K562 (cell line): ENCODE measurements around the gene GJA5. TPM values are rescaled to one million over a fixed set of nuclear protein-coding genes. Genes with fewer than 3 reads are reported as not detected.

Source experiments
- ATAC-seq: fragments of 200-7000 bp; cut with Tn5 transposase; 3 replicates; pipeline ENCODE4 v1.9.1; 2020; ENCODE audit warnings: moderate library complexity
- BruUV-seq: library from RNA; stranded (reverse); fragments of 400-500 nt; replicated peaks from 2 replicates; lab custom pipeline; 2021; lab: Mats Ljungman, UMichigan
- CTCF ChIA-PET: fragments of 300-600 bp; formaldehyde crosslinking; extraction: SDS; loops from one replicate; lab custom pipeline; 2021; ENCODE audit warnings: low intra/inter-chr PET ratio; lab: Yijun Ruan, JAX
- POLR2A ChIA-PET: fragments of 300-600, 350-650 bp; sonication (Branson Sonifier 250); formaldehyde crosslinking; extraction: SDS; loops from one replicate; lab custom pipeline; 2021; ENCODE audit warnings: antibody characterized with exemption, inconsistent platforms; lab: Yijun Ruan, JAX
- DNase-seq, 4 experiments: peaks; one replicate each; pipeline versions ENCODE4 v3.0.0 to v3.0.0-alpha.2; 2011 to 2018; ENCODE audit warnings: low spot score in 3 of 4, mixed read lengths in 3 of 4; ENCODE audit errors: extremely low read depth in 1 of 4
- FAIRE-seq: peaks from 2 replicates; lab custom pipeline; 2011; peaks lifted over from hg19 to GRCh38; lab: Jason Lieb, UNC
- H2AFZ ChIP-seq: 2 replicates; pipeline ENCODE4 v1.6.0; 2011; ENCODE audit warnings: low read depth, low read length, control low read depth, inconsistent platforms
- H3K27ac ChIP-seq: fragments of 200-600 bp; 3 replicates; pipeline ENCODE4 v1.8.0; 2011; ENCODE audit warnings: low read depth, mild to moderate bottlenecking, control low read depth, inconsistent platforms, low read length, moderate library complexity, mixed read lengths; ENCODE audit errors: extremely low read depth
- H3K27me3 ChIP-seq, 2 experiments: fragments of 300-600 bp in 1 of 2; 2 replicates in 1 of 2; 3 replicates in 1 of 2; pipeline versions ENCODE4 v1.6.0 to v1.8.0; 2011; ENCODE audit warnings: inconsistent platforms in 2 of 2, low read length in 2 of 2, mild to moderate bottlenecking in 1 of 2, mixed read lengths in 1 of 2, moderate library complexity in 1 of 2; ENCODE audit not compliant: control insufficient read depth in 2 of 2, insufficient read depth in 2 of 2
- H3K36me3 ChIP-seq: fragments of 300-600 bp; 3 replicates; pipeline ENCODE4 v1.8.0; 2011; ENCODE audit warnings: mild to moderate bottlenecking, low read length, inconsistent platforms; ENCODE audit not compliant: control insufficient read depth, insufficient read depth
- H3K4me1 ChIP-seq, 2 experiments: fragments of 200-600 bp in 1 of 2; replicated peaks in 1 of 2; 2 replicates in 1 of 2; 3 replicates in 1 of 2; pipeline versions ENCODE4 v1.5.1 to v1.8.0; 2011; ENCODE audit warnings: inconsistent platforms in 2 of 2, low read length in 2 of 2, mild to moderate bottlenecking in 1 of 2, mixed read lengths in 1 of 2, moderate library complexity in 1 of 2; ENCODE audit not compliant: control insufficient read depth in 2 of 2, insufficient read depth in 2 of 2
- H3K4me2 ChIP-seq: 2 replicates; pipeline ENCODE4 v1.6.1; 2011; ENCODE audit warnings: low read length, control low read depth, inconsistent platforms, mixed read lengths; ENCODE audit not compliant: insufficient read depth
- H3K4me3 ChIP-seq: fragments of 200-600 bp; sonication (generic), shearing (Covaris generic); 2 replicates; pipeline ENCODE4 v1.5.1; 2016; ENCODE audit warnings: control low read depth, inconsistent platforms
- H3K79me2 ChIP-seq: fragments of 200-600 bp; 3 replicates; pipeline ENCODE4 v1.8.0; 2011; ENCODE audit warnings: low read length, inconsistent platforms; ENCODE audit not compliant: control insufficient read depth, insufficient read depth
- H3K9ac ChIP-seq, 2 experiments: 2 replicates each; pipeline versions ENCODE4 v1.6.0 to v1.6.1; 2011; ENCODE audit warnings: low read depth in 2 of 2, low read length in 2 of 2, control low read depth in 1 of 2, inconsistent platforms in 1 of 2, mild to moderate bottlenecking in 1 of 2, mixed read lengths in 1 of 2; ENCODE audit not compliant: insufficient read depth in 1 of 2
- H3K9me1 ChIP-seq: one replicate; pipeline ENCODE4 v1.6.0; 2011; ENCODE audit warnings: inconsistent platforms, mild to moderate bottlenecking, low read length, moderate library complexity; ENCODE audit not compliant: control insufficient read depth, insufficient read depth
- H3K9me3 ChIP-seq: replicated peaks from 2 replicates; pipeline ENCODE4 v1.5.1; 2011; ENCODE audit warnings: low read depth, low read length, inconsistent platforms; ENCODE audit not compliant: control insufficient read depth, insufficient read depth
- H4K20me1 ChIP-seq: replicated peaks from 2 replicates; pipeline ENCODE4 v1.6.1; 2011; ENCODE audit warnings: low read length, inconsistent platforms, mixed read lengths; ENCODE audit not compliant: control insufficient read depth, insufficient read depth
- ARID1B ChIP-seq: fragments of 450-650 bp; IDR thresholded peaks from 2 replicates; pipeline ENCODE4 v1.6.1; 2016; ENCODE audit warnings: antibody characterized with exemption, mild to moderate bottlenecking, inconsistent platforms
- CBFA2T2 ChIP-seq: fragments of 450-650 bp; conservative IDR thresholded peaks from 2 replicates; pipeline ENCODE4 v1.6.1; 2017; ENCODE audit warnings: mild to moderate bottlenecking
- CBFA2T3 ChIP-seq: fragments of 450-650 bp; IDR thresholded peaks from 2 replicates; pipeline ENCODE4 v1.6.1; 2017
- DIDO1 ChIP-seq: fragments of 450-650 bp; IDR thresholded peaks from 2 replicates; pipeline ENCODE4 v1.6.1; 2016; ENCODE audit warnings: low read depth, missing biosample characterization, missing genetic modification characterization
- FOSL1 ChIP-seq: fragments of 200-800 bp; sonication (Bioruptor generic); conservative IDR thresholded peaks from 2 replicates; pipeline ENCODE4 v1.6.1; 2016; ENCODE audit warnings: missing genetic modification characterization, missing compliant biosample characterization
- FOXJ3 ChIP-seq: sonication (generic); formaldehyde crosslinking; IDR thresholded peaks from 2 replicates; pipeline ENCODE4 v1.4.0; 2020; ENCODE audit warnings: mild to moderate bottlenecking, missing genetic modification reagents
- HDAC6 ChIP-seq: IDR thresholded peaks from 2 replicates; pipeline ENCODE4 v1.6.1; 2012; ENCODE audit warnings: low read depth, mild to moderate bottlenecking, control low read depth, inconsistent platforms, low read length, moderate library complexity
- MCM7 ChIP-seq, 2 experiments: fragments of 450-650 bp; IDR thresholded peaks; 2 replicates each; pipeline ENCODE4 v1.6.1; 2016 to 2018
- MTA2 ChIP-seq: fragments of 450-650 bp; IDR thresholded peaks from 2 replicates; pipeline ENCODE4 v1.6.1; 2016; ENCODE audit warnings: low read depth
- MYNN ChIP-seq, 2 experiments: sonication (generic); formaldehyde crosslinking in 1 of 2; IDR thresholded peaks; 2 replicates each; pipeline versions ENCODE4 v1.5.0 to v1.6.1; 2016 to 2020; ENCODE audit warnings: antibody characterized with exemption in 1 of 2, missing genetic modification reagents in 1 of 2
- NCOR1 ChIP-seq: fragments of 450-650 bp; IDR thresholded peaks from 2 replicates; pipeline ENCODE4 v1.6.1; 2016; ENCODE audit warnings: mild to moderate bottlenecking, moderate library complexity
- STAT5A ChIP-seq: IDR thresholded peaks from 2 replicates; pipeline ENCODE4 v1.6.1; 2012; ENCODE audit warnings: low read length, inconsistent platforms, borderline replicate concordance
- TAL1 ChIP-seq: fragments of 450-650 bp; IDR thresholded peaks from 2 replicates; pipeline ENCODE4 v1.6.1; 2016; ENCODE audit warnings: mild to moderate bottlenecking
- TCF3 ChIP-seq: sonication (generic); formaldehyde crosslinking; IDR thresholded peaks from 2 replicates; pipeline ENCODE4 v1.4.0; 2020; ENCODE audit warnings: mild to moderate bottlenecking, missing genetic modification reagents
- TCF7 ChIP-seq: sonication (generic); IDR thresholded peaks from 2 replicates; pipeline ENCODE4 v1.6.1; 2016; ENCODE audit warnings: antibody characterized with exemption, borderline replicate concordance
- TEAD4 ChIP-seq, 2 experiments: sonication (generic) in 1 of 2; formaldehyde crosslinking in 1 of 2; IDR thresholded peaks; 2 replicates each; pipeline versions ENCODE4 v1.6.1 to v1.8.0; 2012 to 2022; ENCODE audit warnings: borderline replicate concordance in 1 of 2, inconsistent platforms in 1 of 2, low read length in 1 of 2, mild to moderate bottlenecking in 1 of 2, missing genetic modification reagents in 1 of 2
- ZNF76 ChIP-seq: fragments of 250-450 bp; sonication (Bioruptor Pico); IDR thresholded peaks from 2 replicates; pipeline ENCODE4 v1.4.0; 2020; ENCODE audit warnings: mild to moderate bottlenecking, moderate library complexity, borderline replicate concordance
- ZNF766 ChIP-seq: fragments of 200-800 bp; sonication (Bioruptor generic); conservative IDR thresholded peaks from 2 replicates; pipeline ENCODE4 v1.6.1; 2016; ENCODE audit warnings: missing genetic modification characterization, missing compliant biosample characterization
- WGBS: fragments of 100-300 bp; shearing (Covaris generic); methylation state at CpG from one replicate; pipeline ENCODE4 v1.1.6; 2016; ENCODE audit warnings: low coverage, mixed read lengths; ENCODE audit not compliant: insufficient coverage; ENCODE audit errors: missing lambda C conversion rate; 5-methylcytosine and 5-hydroxymethylcytosine counted together
- in situ Hi-C: fragments of 300-500 bp; cut with MboI; formaldehyde crosslinking; loops from 4 replicates; pipeline ENCODE4 v1.15.0; 2018; ENCODE audit warnings: inconsistent platforms, mixed read lengths
- intact Hi-C: fragments of 100-400 bp; cut with micrococcal nuclease; formaldehyde crosslinking; loops from 2 replicates; pipeline ENCODE4 v1.14.2; 2022
- polyA plus RNA-seq, 8 experiments: library from polyadenylated mRNA; depleted of rRNA in 4 of 8; stranded (reverse) in 5 of 8; unstranded in 3 of 8; fragments of >200 nt; fragmentation: Nextera tagmentation in 2 of 8; fragmentation: Illumina TruSeq in 1 of 8; extraction: Ambion mirVana in 2 of 8; extraction: Trizol in 1 of 8; gene quantifications; 2 replicates each; pipeline versions ENCODE4 v1.2.1 to v1.2.3, GENCODE V29; 2011 to 2014; ENCODE audit warnings: inconsistent platforms in 1 of 8, missing spikeins in 1 of 8
- total RNA-seq, 7 experiments: library from RNA; depleted of rRNA in 6 of 7; stranded (reverse); fragments of >200 nt in 6 of 7; fragmentation: Illumina TruSeq in 2 of 7; extraction: Trizol in 2 of 7; gene quantifications; 2 replicates each; pipeline versions ENCODE4 v1.2.1 to v1.2.3, GENCODE V29; 2011 to 2021; ENCODE audit warnings: low replicate concordance in 1 of 7
- TF ChIP-seq, protein P1 (sequence below): fragments of 450-650 bp; conservative IDR thresholded peaks from 2 replicates; pipeline ENCODE4 v1.6.1; 2016; ENCODE audit warnings: missing genetic modification characterization, low read depth, mild to moderate bottlenecking, missing compliant biosample characterization, moderate library complexity

Gene GJA5
- total and polyA plus RNA-seq, 9 of the 15 experiments (the other 6 are each of a cell fraction or from before 2014, with no cell fraction given): 0.07 TPM; not detected in 7

DNA sequence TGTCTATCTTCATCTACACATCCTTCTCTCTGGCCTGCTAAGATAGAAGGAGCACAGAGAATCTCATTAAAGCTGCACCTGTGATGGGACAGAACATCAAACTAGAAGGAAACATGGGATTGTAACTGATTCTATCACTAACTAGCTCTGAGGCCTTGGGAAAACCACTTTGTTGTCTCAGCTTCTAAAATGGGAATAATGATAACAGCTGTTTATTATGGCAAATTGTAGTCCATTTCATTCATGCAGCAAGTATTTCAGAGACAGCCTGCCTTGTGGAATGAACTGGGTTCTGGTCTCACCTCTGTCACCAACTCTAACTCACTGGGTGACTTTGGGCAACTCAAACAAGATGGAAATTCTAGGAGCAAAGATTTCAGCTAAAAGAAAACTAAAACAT, 12.4 kb downstream of the GJA5 start:
- Histone ChIP-seq H3K4me3 (no peak overlapping the region), H3K4me2 (no peak overlapping the region), H3K4me1 (peaks cover 0 to 3% of the 10 kb centered on the region in 2 experiments; a peak in 1 of 5 replicates), H4K20me1 (no peaks in the 10 kb centered on the region), H3K79me2 (no peaks in the 10 kb centered on the region), H3K27ac (no peak overlapping the region), H3K36me3 (no peaks in the 10 kb centered on the region), H3K9me1 (peaks cover 5% of the 10 kb centered on the region), H3K27me3 (peaks cover 0 to 18% of the 10 kb centered on the region in 2 experiments; a peak in 2 of 5 replicates), H3K9me3 (no peaks in the 10 kb centered on the region), H2AFZ (no peak overlapping the region), H3K9ac (no peak overlapping the region)
- POLR2A ChIA-PET: interaction anchor here (1.1 kb wide), 1 partner anchor 53 kb away, joined by 3 read pairs; no protein-coding TSS in a partner anchor
- no peak for TF ChIP-seq MCM7 (IDR thresholded peaks at IDR 0.05)
- no peak for TF ChIP-seq ZNF766 (CRISPR knock-in tag)
- no peak for TF ChIP-seq TCF7
- TF ChIP-seq FOXJ3 (CRISPR knock-in tag): no peak
- no peak for TF ChIP-seq DIDO1 (tag)
- TF ChIP-seq HDAC6: no peak
- in situ Hi-C loops: no loop called here
- FAIRE-seq (no peak), DNase-seq (no peak), ATAC-seq (no peak)
- CTCF ChIA-PET: no interaction called here
- no TSS peak for BruUV-seq
- intact Hi-C loops: no loop called here

DNA sequence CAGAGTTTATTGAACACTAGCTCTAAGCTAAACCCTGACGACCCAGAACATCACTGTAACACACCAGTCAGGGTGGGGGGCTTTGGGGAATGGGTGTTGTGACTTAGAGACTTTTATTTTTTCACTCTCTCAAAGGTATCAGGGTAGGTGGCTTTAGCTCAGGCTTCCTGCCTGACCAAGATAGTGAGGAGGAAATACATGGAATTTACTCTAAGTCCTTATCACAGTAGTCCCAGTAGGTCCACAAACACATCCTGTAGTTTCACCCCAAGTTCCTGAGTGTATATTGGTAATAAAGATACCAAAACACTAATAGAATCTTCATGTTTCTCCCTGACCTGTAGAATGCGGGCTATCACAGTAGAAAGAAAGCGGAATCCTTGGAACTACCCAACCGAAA, 15.1 kb downstream of the GJA5 start:
- H4K20me1 ChIP-seq: no peaks in the 10 kb centered on the region
- H3K9ac ChIP-seq: no peak overlapping the region
- H3K36me3 ChIP-seq: no peaks in the 10 kb centered on the region
- peaks cover 2% of the 10 kb centered on the region for H3K9me1 ChIP-seq
- no peak for ATAC-seq
- H3K79me2 ChIP-seq: no peaks in the 10 kb centered on the region
- H3K4me3 ChIP-seq: no peak overlapping the region
- peak overlapping the region; percentile 16; the same call in 1 of the 2 replicates for H3K4me2 ChIP-seq
- intact Hi-C loops: no loop called here
- DNase-seq: peak in 2 of 4 experiments; percentile 18 to 27
- no peak overlapping the region for H3K27ac ChIP-seq
- peaks cover 0 to 9% of the 10 kb centered on the region in 2 experiments; a peak in 2 of 5 replicates for H3K27me3 ChIP-seq
- WGBS: 2% methylated on average over 4 of the region's 4 CpGs
- H2AFZ ChIP-seq: no peak overlapping the region
- POLR2A ChIA-PET: no interaction called here
- in situ Hi-C loops: no loop called here
- CTCF ChIA-PET: no interaction called here
- no peak for FAIRE-seq
- TF ChIP-seq TEAD4 (IDR thresholded peaks at IDR 0.05; ENCODE audit: low read length) (peak; percentile 75), TEAD4 (CRISPR knock-in tag; IDR thresholded peaks at IDR 0.05; ENCODE audit: borderline replicate concordance) (no peak), TCF3 (CRISPR knock-in tag) (peak; percentile 63), CBFA2T2 (peak; percentile 55; the same call in 1 of the 2 replicates), ARID1B (peak; percentile 62), CBFA2T3 (peak; percentile 68), MTA2 (0 out of 2 replicates have a peak, but pooled peaks have one; percentile 15), MYNN (IDR thresholded peaks at IDR 0.05) (peak; percentile 94), MYNN (CRISPR knock-in tag; IDR thresholded peaks at IDR 0.05) (no peak), NCOR1 (peak; percentile 40), STAT5A (0 out of 2 replicates have a peak, but pooled peaks have one; percentile 21), ZNF76 (CRISPR knock-in tag) (no peak), FOSL1 (tag) (no peak), TAL1 (peak; percentile 64)
- TF ChIP-seq, protein P1, sequence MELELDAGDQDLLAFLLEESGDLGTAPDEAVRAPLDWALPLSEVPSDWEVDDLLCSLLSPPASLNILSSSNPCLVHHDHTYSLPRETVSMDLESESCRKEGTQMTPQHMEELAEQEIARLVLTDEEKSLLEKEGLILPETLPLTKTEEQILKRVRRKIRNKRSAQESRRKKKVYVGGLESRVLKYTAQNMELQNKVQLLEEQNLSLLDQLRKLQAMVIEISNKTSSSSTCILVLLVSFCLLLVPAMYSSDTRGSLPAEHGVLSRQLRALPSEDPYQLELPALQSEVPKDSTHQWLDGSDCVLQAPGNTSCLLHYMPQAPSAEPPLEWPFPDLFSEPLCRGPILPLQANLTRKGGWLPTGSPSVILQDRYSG (tag): no peak
- BruUV-seq: no TSS peak
- no peaks in the 10 kb centered on the region for H3K9me3 ChIP-seq
- peaks cover 0 to 3% of the 10 kb centered on the region in 2 experiments; a peak in 1 of 5 replicates for H3K4me1 ChIP-seq
